ENCODE measurements around the gene AP2B1.

DNA sequence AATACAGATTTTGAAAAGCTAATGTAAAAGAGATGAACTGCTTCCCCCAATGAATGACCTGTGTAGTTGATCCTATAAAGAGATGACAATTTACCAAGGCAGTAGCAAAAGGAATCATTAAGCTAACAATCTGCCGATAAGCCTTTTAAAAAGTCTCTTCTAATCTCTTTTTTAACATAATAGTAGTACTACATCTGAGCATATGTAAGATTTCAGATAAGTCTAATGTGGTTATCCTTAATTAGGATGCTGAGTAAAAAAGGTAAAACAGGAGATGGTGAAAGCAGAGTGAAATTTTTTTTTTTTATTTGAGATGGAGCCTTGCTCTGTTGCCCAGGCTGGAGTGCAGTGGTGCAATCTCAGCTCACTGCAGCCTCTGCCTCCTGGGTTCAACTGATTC is 118.1 kb downstream of the AP2B1 start:
- TF ChIP-seq, protein P1, sequence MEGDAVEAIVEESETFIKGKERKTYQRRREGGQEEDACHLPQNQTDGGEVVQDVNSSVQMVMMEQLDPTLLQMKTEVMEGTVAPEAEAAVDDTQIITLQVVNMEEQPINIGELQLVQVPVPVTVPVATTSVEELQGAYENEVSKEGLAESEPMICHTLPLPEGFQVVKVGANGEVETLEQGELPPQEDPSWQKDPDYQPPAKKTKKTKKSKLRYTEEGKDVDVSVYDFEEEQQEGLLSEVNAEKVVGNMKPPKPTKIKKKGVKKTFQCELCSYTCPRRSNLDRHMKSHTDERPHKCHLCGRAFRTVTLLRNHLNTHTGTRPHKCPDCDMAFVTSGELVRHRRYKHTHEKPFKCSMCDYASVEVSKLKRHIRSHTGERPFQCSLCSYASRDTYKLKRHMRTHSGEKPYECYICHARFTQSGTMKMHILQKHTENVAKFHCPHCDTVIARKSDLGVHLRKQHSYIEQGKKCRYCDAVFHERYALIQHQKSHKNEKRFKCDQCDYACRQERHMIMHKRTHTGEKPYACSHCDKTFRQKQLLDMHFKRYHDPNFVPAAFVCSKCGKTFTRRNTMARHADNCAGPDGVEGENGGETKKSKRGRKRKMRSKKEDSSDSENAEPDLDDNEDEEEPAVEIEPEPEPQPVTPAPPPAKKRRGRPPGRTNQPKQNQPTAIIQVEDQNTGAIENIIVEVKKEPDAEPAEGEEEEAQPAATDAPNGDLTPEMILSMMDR (IDR thresholded peaks at IDR 0.05), result no peak
- TF ChIP-seq POLR2A (IDR thresholded peaks at IDR 0.05), result no peak
